ENCODE data around the gene SNX8. TPM values are rescaled to one million over a fixed set of nuclear protein-coding genes. Genes with fewer than 3 reads are reported as not detected.
A peak's percentile ranks its signal among the peaks of the same experiment; 100 is the strongest.

Gene SNX8
- total and polyA plus RNA-seq, 2 of the 8 experiments (the other 6 are each of a cell fraction or from before 2014, with no cell fraction given): 46.2 to 70.8 TPM

GRCh38 chr7:2248984-2249694 lies 65.1 kb downstream of the SNX8 start:
- no peak for DNase-seq (ENCODE audit: low read depth in 1 of 2, low spot score in 2 of 2)
- TF ChIP-seq SP4 (IDR thresholded peaks at IDR 0.05; ENCODE audit: low read length) (no peak), NRF1 (IDR thresholded peaks at IDR 0.05; ENCODE audit: low read depth, low read length) (no peak), RXRA (IDR thresholded peaks at IDR 0.05; ENCODE audit: insufficient read depth, low read depth, low read length) (no peak), ATF3 (IDR thresholded peaks at IDR 0.05; ENCODE audit: insufficient read depth, low read depth, low read length) (no peak), YY1 (IDR thresholded peaks at IDR 0.05; ENCODE audit: low read depth, low read length) (no peak), EZH2 (IDR thresholded peaks at IDR 0.05; ENCODE audit: low read depth, low read length, severe bottlenecking) (no peak), ASH2L (IDR thresholded peaks at IDR 0.05; ENCODE audit: low read length) (no peak), BRCA1 (IDR thresholded peaks at IDR 0.05; ENCODE audit: low read depth, low read length) (no peak), BCL11A (IDR thresholded peaks at IDR 0.05; ENCODE audit: low read depth in 2 of 2, low read length in 2 of 2) (no peak), PHF8 (conservative IDR thresholded peaks at IDR 0.05; ENCODE audit: low read depth, low read length) (no peak), RNF2 (IDR thresholded peaks at IDR 0.05; ENCODE audit: borderline replicate concordance, low read depth, low read length, missing control alignments, poor library complexity, severe bottlenecking) (no peak), ZNF274 (IDR thresholded peaks at IDR 0.05; ENCODE audit: borderline replicate concordance, extremely low read depth, low read length) (no peak)

More at GRCh38 chr7:2248984-2249694, 65.1 kb downstream of the SNX8 start:
- no peaks in the 10 kb centered on the region for H3K79me1 ChIP-seq (ENCODE audit: low read depth, low read length)
- H3K9ac ChIP-seq (replicated peaks in 1 of 4; ENCODE audit: extremely low read depth in 1 of 4, low read depth in 3 of 4, low read length in 3 of 4): no peak overlapping the region
- no peak overlapping the region for H2BK20ac ChIP-seq (ENCODE audit: low read length)
- H4K5ac ChIP-seq (ENCODE audit: insufficient read length, low read depth, low read length): no peak overlapping the region
- no peaks in the 10 kb centered on the region for H3K23me2 ChIP-seq (ENCODE audit: low read depth, low read length)
- H3K23ac ChIP-seq (ENCODE audit: insufficient read length): no peak overlapping the region
- no peak overlapping the region for H2BK120ac ChIP-seq (replicated peaks; ENCODE audit: low read depth, low read length)
- peaks cover 0 to 4% of the 10 kb centered on the region in 2 experiments for H4K20me1 ChIP-seq (replicated peaks in 1 of 2; ENCODE audit: control insufficient read depth in 1 of 2, insufficient read depth in 2 of 2, low read length in 2 of 2)
- peak overlapping the region; percentile 31; the same call in 1 of the 2 replicates for H4K8ac ChIP-seq (ENCODE audit: extremely low read depth, insufficient read depth, low read length)
- no peak overlapping the region for H2BK15ac ChIP-seq (ENCODE audit: low read length)
- no peak overlapping the region for H3K4me3 ChIP-seq (ENCODE audit: extremely low read depth in 1 of 4, insufficient read depth in 2 of 4, low read depth in 3 of 4, low read length in 4 of 4)
- H3K36me3 ChIP-seq (ENCODE audit: control insufficient read depth in 2 of 4, insufficient read depth in 4 of 4, low read length in 3 of 4): no peaks in the 10 kb centered on the region; a peak in 3 of 8 replicates
- 90% methylated on average over 22 of the region's 24 CpGs; no CpG with 5 or more reads in 1 of the 2 experiments for WGBS, 2 experiments (ENCODE audit: extremely low coverage in 1 of 2, insufficient coverage in 1 of 2, insufficient read length in 1 of 2, insufficient replicate concordance in 2 of 2, low coverage in 1 of 2, low lambda C conversion rate in 2 of 2, missing lambda C conversion rate in 1 of 2)
- H3K27ac ChIP-seq (ENCODE audit: low read depth, low read length): no peak overlapping the region
- no peaks in the 10 kb centered on the region for H3K9me3 ChIP-seq (ENCODE audit: insufficient read depth in 2 of 2, low read depth in 1 of 2, low read length in 1 of 2)
- H3K79me2 ChIP-seq (ENCODE audit: control insufficient read depth in 1 of 2, insufficient read depth in 2 of 2, low read length in 2 of 2): no peaks in the 10 kb centered on the region
- no peak overlapping the region for H4K91ac ChIP-seq (replicated peaks; ENCODE audit: insufficient read length, low read length)
- no peak overlapping the region for H3K4ac ChIP-seq (replicated peaks; ENCODE audit: insufficient read length, low read depth, low read length)
- no peak for FAIRE-seq
- H2AFZ ChIP-seq (ENCODE audit: low read length): no peak overlapping the region
- no peak overlapping the region for H2BK12ac ChIP-seq (ENCODE audit: low read depth, low read length)
- no peak overlapping the region for H3K56ac ChIP-seq (replicated peaks; ENCODE audit: insufficient read length, low read depth, low read length)
- peak overlapping the region; percentile 66; the same call in 1 of the 2 replicates for H2BK5ac ChIP-seq (ENCODE audit: low read depth, low read length)
- POLR2A ChIA-PET (ENCODE audit: partially characterized antibody): interaction anchor here (0.7 to 2.9 kb wide), 13 partner anchors 8 to 105 kb away, joined by 3 to 18 read pairs (median 4); partner anchors contain the start of genes EIF3B and MAD1L1
- CTCF ChIA-PET (ENCODE audit: partially characterized antibody): interaction anchor here (0.8 to 3.8 kb wide), 11 partner anchors 8 to 108 kb away, joined by 3 to 38 read pairs (median 8); partner anchors contain the start of gene MAD1L1
- H3K14ac ChIP-seq (ENCODE audit: insufficient read length): no peak overlapping the region
- H3K27me3 ChIP-seq (replicated peaks in 1 of 4; ENCODE audit: control insufficient read depth in 3 of 4, extremely low read depth in 1 of 4, insufficient read depth in 3 of 4, low read length in 3 of 4): no peaks in the 10 kb centered on the region
- peaks cover 0 to 8% (median 2%) of the 10 kb centered on the region in 4 experiments; a peak in 4 of 7 replicates for H3K4me1 ChIP-seq (replicated peaks in 1 of 4; ENCODE audit: control insufficient read depth in 3 of 4, insufficient read depth in 4 of 4, low read length in 3 of 4)
- no peak overlapping the region for H3K18ac ChIP-seq (ENCODE audit: extremely low read depth, low read length)
- no peak overlapping the region for H3K4me2 ChIP-seq (ENCODE audit: insufficient read depth in 1 of 2, low read depth in 2 of 2, low read length in 2 of 2)
- H2AK5ac ChIP-seq (ENCODE audit: low read depth, low read length): no peak overlapping the region
